ENCODE measurements around the gene PPP6C.

GRCh38 chr9:125214186-125214585 is 24.6 kb upstream of the PPP6C start:
- TF ChIP-seq, protein P1, sequence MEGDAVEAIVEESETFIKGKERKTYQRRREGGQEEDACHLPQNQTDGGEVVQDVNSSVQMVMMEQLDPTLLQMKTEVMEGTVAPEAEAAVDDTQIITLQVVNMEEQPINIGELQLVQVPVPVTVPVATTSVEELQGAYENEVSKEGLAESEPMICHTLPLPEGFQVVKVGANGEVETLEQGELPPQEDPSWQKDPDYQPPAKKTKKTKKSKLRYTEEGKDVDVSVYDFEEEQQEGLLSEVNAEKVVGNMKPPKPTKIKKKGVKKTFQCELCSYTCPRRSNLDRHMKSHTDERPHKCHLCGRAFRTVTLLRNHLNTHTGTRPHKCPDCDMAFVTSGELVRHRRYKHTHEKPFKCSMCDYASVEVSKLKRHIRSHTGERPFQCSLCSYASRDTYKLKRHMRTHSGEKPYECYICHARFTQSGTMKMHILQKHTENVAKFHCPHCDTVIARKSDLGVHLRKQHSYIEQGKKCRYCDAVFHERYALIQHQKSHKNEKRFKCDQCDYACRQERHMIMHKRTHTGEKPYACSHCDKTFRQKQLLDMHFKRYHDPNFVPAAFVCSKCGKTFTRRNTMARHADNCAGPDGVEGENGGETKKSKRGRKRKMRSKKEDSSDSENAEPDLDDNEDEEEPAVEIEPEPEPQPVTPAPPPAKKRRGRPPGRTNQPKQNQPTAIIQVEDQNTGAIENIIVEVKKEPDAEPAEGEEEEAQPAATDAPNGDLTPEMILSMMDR (IDR thresholded peaks at IDR 0.05; ENCODE audit: extremely low read depth in 1 of 2, insufficient read depth in 1 of 2, low read depth in 1 of 2, low read length in 2 of 2) = no peak
- TF ChIP-seq POLR2A (IDR thresholded peaks at IDR 0.05; ENCODE audit: low read depth, low read length) (no peak), POLR2AphosphoS5 (IDR thresholded peaks at IDR 0.05; ENCODE audit: insufficient read depth, low read depth, low read length) (no peak), EZH2 (IDR thresholded peaks at IDR 0.05; ENCODE audit: borderline replicate concordance, low read depth, low read length, severe bottlenecking) (no peak)
